Body of pancreas (tissue), 4 donors: ENCODE results near the gene SLC6A8.

Experiments used
- CTCF ChIP-seq, 7 experiments: fragments of 450-650 bp in 4 of 7; fragments of 200-600 bp in 3 of 7; sonication (generic) in 3 of 7; IDR thresholded peaks; one replicate each; pipeline ENCODE4 v1.5.1; 2016 to 2019; ENCODE audit warnings: antibody characterized with exemption in 7 of 7
- POLR2A ChIP-seq, 3 donors: fragments of 450-650 bp; IDR thresholded peaks; one replicate each; pipeline ENCODE4 v1.6.1; 2016; ENCODE audit warnings: antibody characterized with exemption in 3 of 3, mild to moderate bottlenecking in 2 of 3

- TF ChIP-seq CTCF (IDR thresholded peaks at IDR 0.05) (no peak), POLR2A (IDR thresholded peaks at IDR 0.05) (no peak)
Observed at GRCh38 chrX:153692611-153693156, 5.0 kb downstream of the SLC6A8 start.
